Ishikawa (cell line): Measurements from ENCODE around the gene RBM10.

Experiments used
- TAF1 ChIP-seq: IDR thresholded peaks from 2 replicates; pipeline ENCODE4 v1.6.1; 2012; ENCODE audit warnings: low read depth, mild to moderate bottlenecking
- TEAD4 ChIP-seq: IDR thresholded peaks from 2 replicates; pipeline ENCODE4 v1.6.1; 2012

DNA sequence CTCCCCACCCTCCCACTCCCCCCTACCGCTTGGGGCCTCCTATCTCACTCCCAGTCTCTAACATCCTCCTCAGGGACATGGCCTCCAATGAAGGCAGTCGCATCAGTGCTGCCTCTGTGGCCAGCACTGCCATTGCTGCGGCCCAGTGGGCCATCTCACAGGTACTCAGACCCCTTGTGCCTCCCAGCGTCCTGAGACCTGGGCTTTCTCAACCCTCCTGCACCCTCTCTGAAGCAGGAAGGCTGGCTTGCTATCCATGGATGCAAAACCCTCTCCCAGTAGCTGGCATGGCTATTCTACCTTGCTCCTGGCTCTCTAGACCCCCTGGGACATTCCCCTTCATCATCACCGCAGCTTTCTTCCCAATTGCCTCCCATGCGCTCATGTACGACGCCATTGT lies 35.3 kb downstream of the RBM10 start:
- TF ChIP-seq TAF1 (no peak), TEAD4 (no peak)
